NCI-H460 (cell line): ENCODE results near the gene ZSCAN23. TPM values are rescaled to one million over a fixed set of nuclear protein-coding genes. Genes with fewer than 3 reads are reported as not detected.
"Not testable (repeated sequence)": the region's sequence is repeated elsewhere in the genome, so short reads cannot be mapped to it uniquely, and the experiment has no call there.

Experiments used
- DNase-seq: peaks from one replicate; pipeline ENCODE4 v3.0.0-alpha.2; 2016; ENCODE audit warnings: low read depth; ENCODE audit errors: extremely low read depth
- polyA plus RNA-seq: library from polyadenylated mRNA; depleted of rRNA; stranded (reverse); fragments of >200 nt; gene quantifications from 2 replicates; pipeline ENCODE4 v1.2.3, GENCODE V29; 2014; cell fraction: nucleus; rRNA removed
- total RNA-seq: library from RNA; depleted of rRNA; stranded (reverse); fragments of >200 nt; shearing (Covaris generic); gene quantifications from 2 replicates; pipeline ENCODE4 v1.2.3, GENCODE V29; 2014; rRNA removed

ZSCAN23 gene
- not detected in 2 replicates for total RNA-seq
- not detected in 2 replicates for polyA plus RNA-seq

GRCh38 chr6:28443112-28443773, at the start of gene ZSCAN23:
Gene ZSCAN23 (minus strand): TSS chr6:28443491. CDS start chr6:28436266, 7,225 bp downstream.
- no peak for DNase-seq

GRCh38 chr6:28491984-28492317, 48.7 kb upstream of the ZSCAN23 start:
- DNase-seq: no peak

- DNase-seq: no peak
Measured at GRCh38 chr6:28490205-28490890, 47.1 kb upstream of the ZSCAN23 start.

- DNase-seq: peak; percentile 84
Measured at GRCh38 chr6:28489366-28490204, 46.3 kb upstream of the ZSCAN23 start.

- peak; percentile 74 for DNase-seq
Measured at GRCh38 chr6:28488916-28489365, 45.6 kb upstream of the ZSCAN23 start.

- no peak for DNase-seq
Measured at GRCh38 chr6:28486988-28487742, 43.9 kb upstream of the ZSCAN23 start.

GRCh38 chr6:28486533-28486932, 43.2 kb upstream of the ZSCAN23 start:
- DNase-seq: no peak

GRCh38 chr6:28485482-28485881, 42.2 kb upstream of the ZSCAN23 start:
- DNase-seq: no peak

GRCh38 chr6:28480253-28480932, 37.1 kb upstream of the ZSCAN23 start:
- no peak for DNase-seq

- DNase-seq: no peak
Measured at GRCh38 chr6:28478518-28478917, 35.2 kb upstream of the ZSCAN23 start.

- peak; percentile 83 for DNase-seq
Measured at GRCh38 chr6:28474441-28475219, 31.3 kb upstream of the ZSCAN23 start.

- DNase-seq: not testable (repeated sequence)
Measured at GRCh38 chr6:28469153-28469745, 26.0 kb upstream of the ZSCAN23 start.

- no peak for DNase-seq
Measured at GRCh38 chr6:28468056-28468455, 24.8 kb upstream of the ZSCAN23 start.

- DNase-seq: no peak
Measured at GRCh38 chr6:28462401-28462800, 19.1 kb upstream of the ZSCAN23 start.

GRCh38 chr6:28458568-28458967, 15.3 kb upstream of the ZSCAN23 start:
- DNase-seq: no peak

- DNase-seq: no peak
Measured at GRCh38 chr6:28449056-28449455, 5.8 kb upstream of the ZSCAN23 start.

GRCh38 chr6:28447512-28447906, 4.2 kb upstream of the ZSCAN23 start:
- not testable (repeated sequence) for DNase-seq

- DNase-seq: no peak
Measured at GRCh38 chr6:28446818-28447511, 3.7 kb upstream of the ZSCAN23 start.
